GM18873 (cell line): ENCODE measurements around the gene CABP4.
"Not testable (repeated sequence)": the region's sequence is repeated elsewhere in the genome, so short reads cannot be mapped to it uniquely, and the experiment has no call there.

ENCODE experiments used
- ATAC-seq: cut with Tn5 transposase; IDR thresholded peaks from one replicate; pipeline ENCODE4 v1.9.1; 2021; ENCODE audit warnings: mild to moderate bottlenecking, moderate library complexity, moderate number of reproducible peaks; ENCODE audit not compliant: unreplicated experiment, low FRiP score

CABP4 gene

DNA sequence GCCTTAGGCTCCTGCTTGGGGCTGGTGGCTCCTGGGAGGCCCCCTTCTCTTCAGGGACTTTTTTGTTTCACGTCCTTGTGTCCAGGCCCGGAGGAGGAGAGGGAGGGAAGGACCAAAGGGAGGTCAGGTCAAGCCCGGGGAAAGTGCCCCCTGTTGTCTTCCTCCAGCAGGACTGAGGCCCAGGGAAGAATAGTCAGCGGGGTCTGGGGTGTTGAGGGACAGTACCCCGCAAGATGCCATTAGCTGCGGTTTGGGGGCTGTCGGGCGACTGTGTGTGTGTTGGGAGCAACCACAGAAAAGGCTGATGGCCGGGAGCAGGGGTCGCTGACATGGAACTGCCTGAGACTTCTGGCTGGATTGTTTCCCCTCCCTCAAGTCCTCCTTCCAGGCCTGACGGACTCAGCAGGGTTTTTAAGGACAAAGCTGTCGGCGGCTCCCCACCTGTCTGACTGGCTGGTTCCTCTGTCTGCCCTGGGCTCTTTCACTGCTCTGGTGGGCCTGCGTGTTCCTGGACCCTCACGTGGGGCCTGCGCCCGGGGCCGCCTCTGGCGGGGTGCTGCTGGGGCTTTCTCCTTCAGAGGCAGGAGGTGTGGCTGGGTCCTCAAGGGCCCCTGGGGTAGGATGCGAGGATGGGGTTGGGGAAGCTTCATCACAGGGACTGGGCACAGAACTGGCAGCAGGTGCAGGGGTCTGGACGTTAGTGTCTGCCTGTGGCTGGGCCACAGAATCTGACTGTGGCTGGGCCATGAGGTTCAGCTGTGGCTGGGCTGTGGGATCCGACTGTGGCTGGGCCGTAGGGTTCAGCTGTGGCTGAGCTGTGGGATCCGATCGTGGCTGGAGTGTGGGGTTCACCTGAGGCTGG is 4.1 kb upstream of the CABP4 start:
- no peak for ATAC-seq

DNA sequence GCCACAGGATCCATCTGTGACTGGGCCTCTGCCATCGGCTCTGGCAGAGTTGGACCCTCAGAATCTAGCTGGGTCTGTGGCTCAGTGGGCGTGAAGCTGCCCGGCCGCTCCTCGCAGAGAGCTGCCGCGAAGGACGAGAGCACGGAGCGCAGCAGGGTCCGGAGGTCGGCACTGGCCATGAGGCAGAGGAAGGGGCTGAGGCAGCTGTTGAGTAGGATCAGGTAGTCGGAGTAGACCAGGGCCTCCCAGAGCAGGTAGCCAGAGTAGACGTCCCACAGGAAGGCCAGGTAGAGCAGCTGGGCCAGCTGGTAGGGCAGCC is 3.5 kb upstream of the CABP4 start:
- no peak for ATAC-seq

DNA sequence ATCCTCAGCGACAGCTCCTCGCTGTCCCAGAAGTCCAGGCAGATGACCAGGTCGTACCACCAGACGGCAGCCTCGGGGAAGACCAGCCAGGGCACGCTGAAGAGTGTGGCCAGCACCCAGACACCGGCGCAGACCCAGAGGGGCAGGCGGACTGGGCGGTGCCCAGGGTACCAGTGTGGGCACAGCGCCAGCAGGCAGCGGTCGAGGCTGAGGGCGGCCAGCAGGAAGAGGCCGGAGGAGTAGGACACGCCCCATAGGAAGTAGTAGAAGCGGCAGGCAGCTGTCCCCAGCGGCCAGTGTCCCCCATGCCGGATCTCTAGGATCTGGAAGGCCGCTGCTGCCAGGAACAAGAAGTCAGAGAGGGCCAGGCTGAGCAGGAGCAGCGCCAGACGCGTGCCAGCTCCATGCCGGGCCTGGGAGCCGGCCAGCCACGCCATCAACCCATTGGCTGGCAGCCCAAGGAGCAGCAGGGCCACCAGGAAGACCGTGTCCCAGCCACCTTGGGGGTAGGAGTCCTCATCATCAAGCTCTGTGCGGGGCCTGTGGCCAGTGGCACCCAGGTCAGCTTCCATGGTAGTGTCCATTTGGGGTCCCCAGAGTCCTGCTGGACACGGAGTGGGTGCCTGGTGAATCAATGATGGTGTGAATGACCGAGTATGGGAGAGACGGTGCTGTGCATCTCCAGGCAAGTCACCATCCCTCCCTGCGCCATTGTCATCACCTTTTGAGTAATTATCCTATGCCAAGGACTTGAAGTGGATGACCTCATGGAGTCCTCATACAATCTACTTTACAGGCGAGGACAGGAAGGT is 2.8 kb upstream of the CABP4 start, which contains the start of gene GPR152:
GPR152 (minus strand) TSS at position 589 of the 812 bp plus-strand sequence; CDS start at position 584, 5 bp downstream.
- ATAC-seq: no peak

DNA sequence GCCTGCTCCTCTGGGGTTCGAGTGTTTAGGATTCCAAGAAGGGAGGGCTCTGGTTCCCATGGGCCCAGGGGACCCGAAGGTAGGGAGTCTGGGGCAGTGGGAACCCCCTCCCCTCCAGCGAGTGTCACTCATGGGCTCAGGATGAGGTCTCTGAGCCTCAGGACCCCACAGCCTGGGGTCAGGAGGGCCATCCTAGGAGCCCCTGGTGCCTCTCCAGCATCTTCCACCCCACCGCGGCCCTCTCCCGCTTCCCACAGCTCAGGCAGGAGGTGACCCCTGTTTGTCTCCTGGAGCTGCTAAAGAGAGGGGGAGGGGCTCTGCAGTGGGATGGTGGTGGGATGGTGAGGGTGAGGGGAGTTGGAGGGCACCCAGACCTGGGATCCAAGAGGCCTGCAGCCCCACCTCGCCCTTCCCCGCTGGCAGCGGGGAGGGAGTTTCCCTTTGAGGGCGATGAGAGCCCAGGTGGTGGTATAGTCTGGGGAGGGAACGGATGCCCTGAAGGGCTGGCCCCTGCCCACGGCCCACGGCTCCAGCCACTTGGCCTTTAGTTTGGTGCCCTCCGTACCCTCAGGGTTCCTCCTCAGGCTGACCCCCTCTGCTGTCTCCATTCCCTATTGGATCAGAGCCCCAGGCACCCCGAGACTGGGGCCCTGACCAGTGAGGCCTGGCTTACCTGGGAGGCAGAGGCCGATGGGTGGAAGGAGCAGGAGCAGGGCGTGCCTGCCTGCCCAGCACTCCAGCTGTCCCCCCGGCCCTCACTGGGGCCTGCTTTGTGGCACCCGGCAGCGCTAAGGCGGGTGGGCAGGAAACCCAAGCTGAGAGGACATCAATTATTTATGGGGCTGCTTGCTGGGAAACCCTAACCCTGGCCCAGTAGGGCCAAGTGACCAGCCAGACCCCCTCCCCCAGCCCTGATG is 1.1 kb upstream of the CABP4 start:
- no peak for ATAC-seq

DNA sequence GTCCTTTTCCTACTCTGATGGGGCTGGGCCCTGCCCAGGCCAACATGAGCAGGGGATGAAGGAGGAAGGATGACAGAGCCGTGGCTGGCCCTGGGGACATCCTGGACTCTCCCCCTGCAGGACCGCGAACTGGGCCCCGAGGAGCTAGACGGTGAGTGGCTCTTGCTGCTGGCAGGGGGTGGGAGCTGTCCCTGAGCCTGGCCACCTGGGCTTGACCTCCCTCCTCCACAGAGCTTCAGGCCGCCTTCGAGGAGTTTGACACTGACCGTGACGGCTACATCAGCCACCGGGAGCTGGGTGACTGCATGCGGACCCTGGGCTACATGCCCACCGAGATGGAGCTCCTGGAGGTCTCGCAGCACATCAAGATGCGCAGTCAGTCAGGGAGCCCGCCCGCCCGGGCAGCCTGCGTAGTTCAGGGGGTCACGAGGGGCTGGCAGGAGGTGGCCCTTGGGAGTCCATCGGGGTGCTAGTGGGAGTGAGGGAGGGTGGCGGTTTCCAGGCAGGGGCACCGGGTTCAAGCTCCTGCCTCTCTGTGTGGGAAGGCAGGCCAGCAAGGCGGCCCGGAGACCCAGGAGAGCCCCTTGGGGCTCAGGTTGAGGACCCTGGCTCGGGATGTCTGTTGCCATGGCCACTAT is 1.0 kb downstream of the CABP4 start:
- no peak for ATAC-seq

DNA sequence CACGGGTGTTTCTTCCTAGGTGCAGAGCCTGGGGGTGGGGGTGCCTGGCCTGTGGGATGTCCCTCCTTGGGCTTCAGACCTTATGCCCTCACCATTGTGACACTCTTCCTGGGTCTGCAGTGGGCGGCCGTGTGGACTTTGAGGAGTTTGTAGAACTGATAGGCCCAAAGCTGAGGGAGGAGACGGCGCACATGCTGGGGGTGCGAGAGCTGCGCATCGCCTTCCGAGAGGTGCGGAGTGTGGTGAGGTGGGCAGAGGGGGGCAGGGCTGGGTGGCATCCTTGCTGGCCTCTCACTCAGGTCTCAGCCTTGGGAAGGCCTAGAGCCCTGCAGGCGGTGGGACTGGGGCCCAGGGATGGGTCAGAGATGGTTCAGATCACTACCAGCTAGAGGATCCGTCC is 2.3 kb downstream of the CABP4 start:
- no peak for ATAC-seq

DNA sequence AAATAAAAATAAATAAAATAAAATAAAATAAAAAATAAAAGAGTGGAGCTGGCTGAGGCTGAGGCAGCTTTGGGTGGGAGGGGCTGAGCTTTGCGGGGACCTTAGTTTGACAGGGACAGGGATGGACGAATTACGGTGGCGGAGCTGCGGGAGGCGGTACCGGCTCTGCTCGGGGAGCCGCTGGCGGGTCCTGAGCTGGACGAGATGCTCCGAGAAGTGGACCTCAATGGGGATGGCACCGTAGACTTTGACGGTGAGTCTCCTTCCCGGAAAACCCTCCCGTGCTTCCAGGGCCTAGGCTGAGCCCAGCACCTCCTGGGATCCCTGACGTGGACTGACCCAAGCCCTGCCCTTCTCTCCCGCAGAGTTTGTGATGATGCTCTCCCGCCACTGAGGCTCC is 3.1 kb downstream of the CABP4 start:
- no peak for ATAC-seq

DNA sequence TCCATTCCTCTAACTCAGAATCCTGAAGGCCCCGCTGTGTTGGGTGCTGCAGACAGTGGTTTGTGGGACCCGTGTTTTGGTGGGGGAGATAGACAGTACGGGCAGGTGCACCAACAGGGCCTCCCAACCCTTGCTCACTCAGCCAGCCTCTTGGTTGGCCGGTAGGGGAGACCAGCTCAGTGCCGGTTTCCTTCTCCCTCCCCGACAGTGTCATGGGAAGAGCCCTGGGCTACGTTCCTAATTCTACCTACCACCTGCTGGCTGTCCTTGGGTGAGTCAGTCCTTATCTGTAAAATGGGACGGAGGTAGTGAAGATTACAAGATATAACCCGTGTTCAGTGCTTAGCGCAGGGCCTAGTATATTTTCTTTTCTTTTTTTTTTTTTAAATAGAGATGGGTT is 8.0 kb downstream of the CABP4 start:
- ATAC-seq: no peak

DNA sequence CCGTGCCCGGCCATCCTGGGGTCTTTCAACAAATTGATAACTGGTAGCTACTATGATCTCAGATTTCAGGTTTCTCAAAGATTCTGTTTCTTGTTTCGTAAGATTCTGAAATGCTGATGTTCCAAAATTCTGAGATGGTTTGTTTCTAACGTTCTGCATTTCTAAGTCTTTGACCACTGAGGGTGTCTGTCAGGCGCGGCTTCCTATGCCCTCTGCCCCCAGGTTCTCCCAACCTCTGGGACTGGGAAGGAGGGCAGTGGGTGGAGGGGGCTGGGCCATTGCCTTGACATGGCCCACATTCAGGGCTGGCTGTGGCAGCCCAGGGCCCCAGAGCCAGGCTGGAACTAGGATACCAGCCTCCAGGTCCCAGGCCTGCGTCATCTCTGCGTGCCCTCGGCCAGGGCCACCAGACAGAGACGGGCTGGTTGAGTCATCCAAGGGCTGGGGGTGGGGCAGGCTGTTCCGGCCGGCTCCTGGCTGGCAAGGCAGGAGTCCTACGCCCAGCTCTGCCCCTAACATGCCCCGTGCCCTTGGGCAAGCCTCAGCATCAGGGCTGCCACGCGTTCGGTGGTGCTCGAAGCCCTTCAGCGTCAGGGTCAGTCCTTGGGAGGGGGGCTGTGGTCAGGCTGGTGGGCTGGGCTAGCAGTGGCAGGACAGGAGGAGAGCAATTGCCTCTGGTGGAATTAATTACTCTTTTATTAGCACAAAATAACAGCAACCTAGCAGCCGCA is 8.7 kb downstream of the CABP4 start:
- ATAC-seq: no peak

DNA sequence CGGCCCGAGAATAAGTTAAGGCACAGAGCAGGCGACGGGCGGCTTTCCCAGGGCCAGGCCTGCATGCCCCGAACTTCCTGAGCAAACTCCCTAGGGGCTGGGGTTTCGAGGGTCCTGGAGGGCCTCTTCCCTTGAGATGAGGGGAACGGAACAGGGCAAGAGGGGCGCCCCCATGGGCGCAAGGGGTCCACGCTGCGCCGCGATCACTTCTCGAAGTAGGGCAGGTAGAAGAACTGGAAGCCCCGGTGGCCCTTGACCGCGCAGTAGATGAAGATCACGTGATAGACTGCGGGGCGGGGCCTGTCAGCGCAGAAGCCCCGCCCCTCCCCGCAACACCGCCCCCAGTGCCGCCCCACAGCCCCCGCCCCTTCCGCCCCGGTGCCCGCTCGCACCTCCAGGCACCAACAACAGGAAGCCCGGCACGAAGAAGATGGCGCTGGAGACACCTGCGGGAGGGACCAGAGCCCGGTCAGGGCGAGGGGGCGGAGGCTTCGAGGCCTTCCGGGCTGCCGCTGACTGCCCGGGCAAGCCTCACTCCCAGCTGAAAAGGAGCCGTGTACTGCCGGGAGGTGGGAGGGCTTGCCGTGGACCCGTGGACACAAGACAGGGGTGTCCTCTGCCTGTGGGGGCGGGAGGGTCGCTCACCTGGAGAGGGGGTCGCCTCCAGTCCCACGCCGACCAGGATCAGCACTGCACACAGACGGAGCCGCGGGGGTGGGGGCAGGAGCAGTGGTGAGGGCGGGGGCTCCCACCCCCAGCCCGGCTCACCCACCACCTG is 9.4 kb downstream of the CABP4 start:
- ATAC-seq: peak; percentile 39

DNA sequence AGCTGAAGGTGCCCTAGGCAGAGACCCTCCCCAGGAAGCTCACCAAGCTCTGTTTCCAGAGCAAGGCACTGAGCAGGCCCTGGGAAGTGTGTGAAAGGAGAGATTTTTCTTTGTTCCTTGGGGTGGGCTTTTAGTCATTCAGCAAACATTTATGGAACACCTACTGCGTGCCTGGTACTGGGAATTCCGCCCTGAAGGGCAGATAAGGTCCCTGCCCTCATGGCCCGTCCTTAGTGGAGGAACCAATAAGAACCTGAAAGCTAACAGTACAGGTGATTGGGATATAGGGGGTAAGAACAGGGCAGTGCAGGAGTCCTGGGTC is 10.0 kb downstream of the CABP4 start:
- ATAC-seq: no peak

DNA sequence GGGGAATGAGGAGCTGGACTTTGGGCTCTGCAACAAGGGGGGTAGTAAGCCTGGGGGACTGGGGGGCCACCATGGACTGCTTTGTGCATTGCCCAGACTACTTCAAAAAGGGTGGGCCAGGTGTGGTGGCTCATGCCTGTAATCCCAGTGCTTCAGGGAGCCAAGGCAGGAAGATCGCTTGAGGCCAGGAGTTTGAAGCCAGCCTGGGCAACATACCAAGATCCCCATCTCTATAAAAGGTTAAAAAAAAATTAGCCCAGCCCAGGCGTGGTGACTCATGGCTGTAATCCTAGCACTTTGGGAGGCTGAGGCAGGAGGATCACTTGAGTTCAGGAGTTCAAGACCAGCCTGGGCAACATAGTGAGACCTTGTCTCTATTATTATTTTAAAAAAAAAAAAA is 10.4 kb downstream of the CABP4 start:
- ATAC-seq: not testable (repeated sequence)

DNA sequence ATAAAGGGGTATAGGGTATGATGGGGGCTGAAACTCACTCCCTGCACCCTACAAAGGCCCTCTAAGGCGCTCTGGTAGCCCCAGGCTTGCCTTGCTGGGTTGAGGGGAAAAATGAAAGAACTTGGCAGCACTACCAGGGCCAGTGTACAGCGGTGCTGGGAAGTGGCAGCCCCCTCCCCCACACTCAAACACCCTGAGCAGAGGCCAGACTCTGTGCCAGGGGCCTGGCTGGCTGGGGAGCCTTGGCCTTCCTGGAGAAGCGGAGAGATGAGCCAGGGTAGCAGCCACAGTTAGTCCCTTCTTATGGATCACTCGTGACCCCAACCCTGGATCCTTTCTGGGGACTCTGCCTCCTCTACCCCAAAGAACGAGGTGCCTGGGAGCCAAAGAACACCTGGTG is 11.2 kb downstream of the CABP4 start:
- no peak for ATAC-seq

DNA sequence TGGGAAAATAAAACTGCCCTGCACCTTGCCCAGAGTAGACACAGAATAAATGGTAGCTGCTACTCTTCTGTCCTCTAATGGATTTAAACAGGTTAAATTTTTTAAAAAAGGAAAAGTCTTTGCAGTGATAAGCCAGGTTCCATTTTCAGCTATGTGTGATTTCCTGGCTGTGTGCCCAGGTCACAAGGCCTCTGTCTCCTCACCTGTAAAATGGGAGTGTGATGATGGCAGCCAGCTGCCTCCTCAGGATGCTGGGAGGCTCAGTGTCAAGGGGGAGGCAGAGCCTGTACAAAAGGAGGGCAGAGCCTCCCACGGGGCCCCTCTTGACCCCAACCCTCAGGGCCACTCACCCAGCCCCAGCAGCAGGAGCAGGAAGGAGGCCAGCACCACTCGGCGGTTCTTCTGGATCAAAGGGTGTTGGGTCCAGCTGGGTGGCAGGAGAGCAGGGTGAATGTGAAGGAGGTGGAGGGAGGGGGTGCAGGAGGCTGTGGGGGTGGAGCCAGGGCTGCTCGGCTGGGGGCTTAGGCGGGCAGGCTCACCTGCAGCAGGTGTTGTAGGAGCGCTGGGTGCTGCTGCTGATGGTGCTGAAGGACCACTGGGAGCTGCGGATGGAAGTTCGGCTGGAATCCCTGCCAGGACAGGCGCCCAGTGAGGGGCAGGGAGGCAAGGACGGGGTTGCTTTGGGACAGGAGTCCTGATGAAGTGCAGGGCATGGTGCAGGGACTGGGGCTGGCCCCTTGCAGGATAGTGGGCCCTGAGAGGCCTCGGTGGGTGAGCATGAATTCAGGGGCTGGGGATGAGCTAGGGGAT is 12.0 kb downstream of the CABP4 start:
- no peak for ATAC-seq

DNA sequence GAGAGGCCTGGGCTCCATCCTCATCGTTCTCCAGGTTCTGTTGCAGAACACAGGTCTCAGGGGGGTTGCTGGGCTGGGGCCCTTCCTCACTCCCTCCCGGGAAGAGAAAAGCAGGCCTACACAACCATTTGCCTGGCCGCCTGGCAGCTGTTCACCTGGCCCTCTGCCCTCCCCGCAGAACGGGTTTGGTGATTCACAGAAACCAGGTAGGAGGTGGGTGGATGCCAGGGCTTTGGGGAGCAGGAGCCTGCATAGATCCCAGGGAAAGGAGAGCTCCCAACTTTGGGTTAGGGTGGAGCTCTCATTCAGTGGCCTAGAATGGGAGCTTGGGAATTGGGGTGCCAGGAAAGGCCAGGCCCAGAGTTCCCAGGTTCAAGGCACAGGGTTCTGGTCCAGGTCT is 12.9 kb downstream of the CABP4 start:
- ATAC-seq: no peak

DNA sequence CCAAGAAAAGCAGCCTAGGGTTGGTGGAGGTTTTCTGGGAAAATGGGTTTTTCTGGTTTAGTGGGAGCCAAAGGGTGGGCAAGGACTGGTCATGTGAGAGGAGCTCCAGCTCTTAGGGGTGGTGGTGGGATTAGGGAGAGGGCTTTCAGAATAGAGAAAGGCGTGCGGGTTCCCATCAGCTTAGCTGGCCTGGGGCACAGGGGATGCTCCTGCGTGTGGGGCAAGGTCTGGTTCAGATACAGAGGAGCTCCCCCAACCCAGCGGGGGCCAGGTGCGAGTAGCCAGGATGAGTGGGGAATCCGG is 13.3 kb downstream of the CABP4 start:
- no peak for ATAC-seq

DNA sequence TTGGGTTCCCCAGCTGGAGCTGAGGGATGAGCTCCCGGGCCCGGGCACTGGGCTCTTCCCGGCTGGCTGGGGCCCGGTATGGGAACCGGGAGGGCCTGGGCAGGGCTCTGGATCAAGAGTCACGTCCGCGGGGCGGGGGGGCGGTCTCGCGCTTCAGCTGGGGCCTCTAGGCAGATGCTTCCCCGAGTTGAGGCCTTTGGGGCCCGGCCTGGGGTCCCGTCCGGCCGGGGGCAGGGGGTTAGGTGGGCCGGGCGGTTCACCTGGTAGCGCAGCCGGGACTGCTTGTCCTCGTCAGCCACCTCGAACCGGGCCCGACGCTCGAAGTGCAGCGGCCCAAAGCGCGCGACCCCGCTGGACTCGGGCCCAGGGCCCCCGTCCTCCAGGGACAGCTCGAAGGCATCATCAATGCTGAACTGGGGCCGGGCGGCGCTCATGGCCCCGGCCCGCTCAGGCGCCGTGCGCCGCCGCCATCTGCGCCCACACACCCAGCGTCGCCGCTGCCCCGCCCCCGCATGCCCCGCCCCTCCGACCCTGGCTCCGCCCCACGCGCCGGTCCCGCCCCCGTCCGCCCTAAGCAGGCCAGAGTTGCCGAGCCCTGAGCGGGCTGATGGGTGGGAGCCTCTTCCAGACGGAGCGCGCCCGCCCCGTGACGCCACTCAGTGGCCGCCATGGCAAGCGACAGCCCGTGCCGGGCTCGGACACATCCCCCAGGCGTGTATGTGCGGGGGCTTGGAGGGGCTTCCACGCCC is 13.8 kb downstream of the CABP4 start, which contains the start of gene TMEM134:
TMEM134 (minus strand) TSS at position 493 of the 749 bp plus-strand sequence; CDS start at position 434, 59 bp downstream.
- peak; percentile 47 for ATAC-seq

DNA sequence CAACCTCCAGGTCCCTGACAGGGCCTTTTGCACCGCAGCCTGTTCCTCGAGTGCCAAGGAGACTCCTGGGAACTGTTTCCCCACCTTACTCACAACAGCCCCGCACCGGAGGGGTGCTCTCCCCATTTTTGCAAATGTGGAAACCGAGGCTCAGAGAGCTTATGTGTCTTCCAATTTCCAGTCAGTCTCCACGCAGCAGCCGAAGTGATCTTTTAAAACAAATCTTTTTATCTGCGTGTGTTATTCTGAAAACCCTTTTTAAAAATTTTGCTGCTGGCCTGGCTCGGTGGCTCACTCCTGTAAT is 14.3 kb downstream of the CABP4 start:
- no peak for ATAC-seq
